Nucleus accumbens (tissue), 56 donors: ENCODE results near the gene RABEP1.
"Not testable (repeated sequence)": the region's sequence is repeated elsewhere in the genome, so short reads cannot be mapped to it uniquely, and the experiment has no call there.

ENCODE experiments used
- DNase-seq, 56 donors: peaks; one replicate each; lab custom pipeline; 2025; lab: John Stamatoyannopoulos, UW

RABEP1 gene

GRCh38 chr17:5418858-5419355 is 136.8 kb downstream of the RABEP1 start:
- DNase-seq: peak in 16 of 56 donors; percentile 15 to 72 (median 50)

- DNase-seq: peak; percentile 74 to 99 (median 97)
These were observed 137.4 kb downstream of the RABEP1 start, which contains the start of gene NUP88 for GRCh38 chr17:5419356-5419958. TSS of gene NUP88 (minus strand) at chr17:5419662. CDS start at chr17:5419650, 12 bp downstream.

GRCh38 chr17:5419959-5420653 is 138.0 kb downstream of the RABEP1 start, which contains the start of gene RPAIN:
TSS of gene RPAIN (plus strand) at chr17:5420182. CDS start at chr17:5420211, 29 bp downstream.
- peak in 53 of 56 donors; percentile 62 to 98 (median 94) for DNase-seq

- DNase-seq: no peak
These were observed 140.4 kb downstream of the RABEP1 start for GRCh38 chr17:5422505-5422904.

- no peak for DNase-seq
These were observed 142.8 kb downstream of the RABEP1 start for GRCh38 chr17:5424909-5425308.

- DNase-seq: peak in 1 of 56 donors; percentile 5
These were observed 143.7 kb downstream of the RABEP1 start for GRCh38 chr17:5425826-5426225.

GRCh38 chr17:5429191-5429887 is 147.3 kb downstream of the RABEP1 start:
- no peak for DNase-seq

GRCh38 chr17:5430413-5430999 is 148.4 kb downstream of the RABEP1 start:
- DNase-seq: no peak

GRCh38 chr17:5431234-5431633 is 149.2 kb downstream of the RABEP1 start:
- DNase-seq: not testable (repeated sequence)

GRCh38 chr17:5431949-5432556 is 150.0 kb downstream of the RABEP1 start:
- DNase-seq: no peak

GRCh38 chr17:5434984-5435383 is 152.9 kb downstream of the RABEP1 start:
- peak in 2 of 56 donors; percentile 1 to 13 for DNase-seq
